Measurements from ENCODE around the gene ARL6IP4.

ARL6IP4 gene

GRCh38 chr12:122988036-122988435 is 7.6 kb downstream of the ARL6IP4 start:
- Mint-ChIP-seq H3K9me3 (no peaks in the 10 kb centered on the region), H3K36me3 (ENCODE audit: low read depth) (peaks cover 32% of the 10 kb centered on the region), H3K27me3 (no peaks in the 10 kb centered on the region), H3K27ac (no peak overlapping the region), H3K4me1 (ENCODE audit: low read depth) (peaks cover 18% of the 10 kb centered on the region), H3K4me3 (no peak overlapping the region)
- DNase-seq = no peak

GRCh38 chr12:122988612-122989212 is 8.2 kb downstream of the ARL6IP4 start:
- Mint-ChIP-seq H3K27me3 (no peaks in the 10 kb centered on the region), H3K27ac (no peak overlapping the region), H3K9me3 (no peaks in the 10 kb centered on the region), H3K4me1 (ENCODE audit: low read depth) (peaks cover 17% of the 10 kb centered on the region), H3K36me3 (ENCODE audit: low read depth) (peaks cover 26% of the 10 kb centered on the region), H3K4me3 (no peak overlapping the region)
- no peak for DNase-seq

- Mint-ChIP-seq H3K9me3 (no peaks in the 10 kb centered on the region), H3K4me3 (no peak overlapping the region), H3K36me3 (ENCODE audit: low read depth) (peaks cover 20% of the 10 kb centered on the region), H3K27me3 (no peaks in the 10 kb centered on the region), H3K4me1 (ENCODE audit: low read depth) (peaks cover 13% of the 10 kb centered on the region), H3K27ac (no peak overlapping the region)
- DNase-seq = no peak
Measured at GRCh38 chr12:122989225-122989839, 8.9 kb downstream of the ARL6IP4 start.

GRCh38 chr12:122989874-122990419 is 9.5 kb downstream of the ARL6IP4 start:
- Mint-ChIP-seq H3K27me3 (no peaks in the 10 kb centered on the region), H3K4me1 (ENCODE audit: low read depth) (peaks cover 9% of the 10 kb centered on the region), H3K27ac (no peak overlapping the region), H3K4me3 (no peak overlapping the region), H3K36me3 (ENCODE audit: low read depth) (peaks cover 13% of the 10 kb centered on the region), H3K9me3 (no peaks in the 10 kb centered on the region)
- DNase-seq = no peak

- H3K4me1 Mint-ChIP-seq (ENCODE audit: low read depth) = peaks cover 9% of the 10 kb centered on the region
- H3K9me3 Mint-ChIP-seq = no peaks in the 10 kb centered on the region
- no peaks in the 10 kb centered on the region for H3K27me3 Mint-ChIP-seq
- H3K4me3 Mint-ChIP-seq = no peak overlapping the region
- H3K36me3 Mint-ChIP-seq (ENCODE audit: low read depth) = peaks cover 9% of the 10 kb centered on the region
- no peak for DNase-seq
- H3K27ac Mint-ChIP-seq = no peak overlapping the region
Measured at GRCh38 chr12:122990561-122990960, 10.1 kb downstream of the ARL6IP4 start.

GRCh38 chr12:122990961-122991622 is 10.6 kb downstream of the ARL6IP4 start:
- no peak for DNase-seq
- Mint-ChIP-seq H3K36me3 (ENCODE audit: low read depth) (peaks cover 9% of the 10 kb centered on the region), H3K4me1 (ENCODE audit: low read depth) (peaks cover 9% of the 10 kb centered on the region), H3K27ac (no peak overlapping the region), H3K27me3 (no peaks in the 10 kb centered on the region), H3K9me3 (no peaks in the 10 kb centered on the region), H3K4me3 (no peak overlapping the region)

- Mint-ChIP-seq H3K4me3 (no peak overlapping the region), H3K27ac (no peak overlapping the region), H3K9me3 (no peaks in the 10 kb centered on the region), H3K27me3 (no peaks in the 10 kb centered on the region), H3K4me1 (ENCODE audit: low read depth) (peaks cover 9% of the 10 kb centered on the region), H3K36me3 (ENCODE audit: low read depth) (peaks cover 4% of the 10 kb centered on the region)
- no peak for DNase-seq
Measured at GRCh38 chr12:122991623-122992275, 11.3 kb downstream of the ARL6IP4 start.

GRCh38 chr12:122992386-122992785 is 11.9 kb downstream of the ARL6IP4 start:
- Mint-ChIP-seq H3K4me3 (no peak overlapping the region), H3K27ac (no peak overlapping the region), H3K9me3 (no peaks in the 10 kb centered on the region), H3K36me3 (ENCODE audit: low read depth) (peaks cover 2% of the 10 kb centered on the region), H3K4me1 (ENCODE audit: low read depth) (peaks cover 9% of the 10 kb centered on the region), H3K27me3 (no peaks in the 10 kb centered on the region)
- DNase-seq = no peak

- H3K4me1 Mint-ChIP-seq (ENCODE audit: low read depth) = peaks cover 9% of the 10 kb centered on the region
- H3K9me3 Mint-ChIP-seq = no peaks in the 10 kb centered on the region
- H3K27ac Mint-ChIP-seq = no peak overlapping the region
Measured at GRCh38 chr12:122994140-122994675, 13.7 kb downstream of the ARL6IP4 start.

GRCh38 chr12:122994781-122995502 is 14.5 kb downstream of the ARL6IP4 start:
- peaks cover 2% of the 10 kb centered on the region for H3K36me3 Mint-ChIP-seq (ENCODE audit: low read depth)
- H3K4me3 Mint-ChIP-seq = no peak overlapping the region
- H3K27me3 Mint-ChIP-seq = no peaks in the 10 kb centered on the region
- no peak for DNase-seq
- H3K4me1 Mint-ChIP-seq (ENCODE audit: low read depth) = peaks cover 9% of the 10 kb centered on the region
- no peak overlapping the region for H3K27ac Mint-ChIP-seq
- H3K9me3 Mint-ChIP-seq = no peaks in the 10 kb centered on the region

More at GRCh38 chr12:122994140-122994675, 13.7 kb downstream of the ARL6IP4 start:
- Mint-ChIP-seq H3K36me3 (ENCODE audit: low read depth) (peaks cover 2% of the 10 kb centered on the region), H3K4me3 (no peak overlapping the region), H3K27me3 (no peaks in the 10 kb centered on the region)
- no peak for DNase-seq

- Mint-ChIP-seq H3K4me1 (ENCODE audit: low read depth) (peaks cover 9% of the 10 kb centered on the region), H3K9me3 (no peaks in the 10 kb centered on the region), H3K27me3 (no peaks in the 10 kb centered on the region), H3K27ac (no peak overlapping the region), H3K4me3 (no peak overlapping the region), H3K36me3 (ENCODE audit: low read depth) (peaks cover 7% of the 10 kb centered on the region)
- no peak for DNase-seq
Measured at GRCh38 chr12:122995503-122996187, 15.2 kb downstream of the ARL6IP4 start.

- peaks cover 10% of the 10 kb centered on the region for H3K36me3 Mint-ChIP-seq (ENCODE audit: low read depth)
- no peak overlapping the region for H3K4me3 Mint-ChIP-seq
- no peak for DNase-seq
- no peaks in the 10 kb centered on the region for H3K27me3 Mint-ChIP-seq
- H3K27ac Mint-ChIP-seq = no peak overlapping the region
- H3K4me1 Mint-ChIP-seq (ENCODE audit: low read depth) = peaks cover 9% of the 10 kb centered on the region
- no peaks in the 10 kb centered on the region for H3K9me3 Mint-ChIP-seq
Measured at GRCh38 chr12:122996188-122996601, 15.7 kb downstream of the ARL6IP4 start.

- H3K9me3 Mint-ChIP-seq = no peaks in the 10 kb centered on the region
Measured at GRCh38 chr12:122996621-122997342, 16.3 kb downstream of the ARL6IP4 start.

More at GRCh38 chr12:122996621-122997342, 16.3 kb downstream of the ARL6IP4 start:
- Mint-ChIP-seq H3K27ac (no peak overlapping the region), H3K4me1 (ENCODE audit: low read depth) (peaks cover 9% of the 10 kb centered on the region), H3K36me3 (ENCODE audit: low read depth) (peaks cover 11% of the 10 kb centered on the region), H3K27me3 (no peaks in the 10 kb centered on the region), H3K4me3 (no peak overlapping the region)
- no peak for DNase-seq

Measured in activated T-cell treated with anti-CD3 and anti-CD28 coated beads, Interleukin-2, amount 50 U/mL, for 24 hours (primary cell).